Fibroblast of mammary gland (primary cell): ENCODE measurements around the gene POLD2.

Experiments used
- DNase-seq: peaks from one replicate; pipeline ENCODE4 v3.0.0-alpha.2; 2010; ENCODE audit warnings: low read depth
- H3K4me3 ChIP-seq: 2 replicates; pipeline ENCODE4 v1.5.1; 2011; ENCODE audit warnings: low read depth, mild to moderate bottlenecking, low read length, moderate library complexity; ENCODE audit not compliant: control insufficient read depth
- CTCF ChIP-seq: conservative IDR thresholded peaks from 2 replicates; pipeline ENCODE4 v1.5.1; 2011; ENCODE audit warnings: low read depth, low read length, inconsistent platforms; ENCODE audit not compliant: control insufficient read depth, insufficient read depth

POLD2 gene

GRCh38 chr7:44084701-44085100, 38.6 kb downstream of the POLD2 start:
- DNase-seq, result no peak
- TF ChIP-seq CTCF, result no peak
- H3K4me3 ChIP-seq, result no peak overlapping the region

- DNase-seq, result no peak
- no peak overlapping the region for H3K4me3 ChIP-seq
- no peak for TF ChIP-seq CTCF
Observed at GRCh38 chr7:44083796-44084195, 39.6 kb downstream of the POLD2 start.

GRCh38 chr7:44082541-44083207, 40.7 kb downstream of the POLD2 start:
- H3K4me3 ChIP-seq, result peak overlapping the region; percentile 55
- TF ChIP-seq CTCF, result no peak

GRCh38 chr7:44081266-44081748, 42.0 kb downstream of the POLD2 start:
- H3K4me3 ChIP-seq, result peak overlapping the region; percentile 74
- no peak for TF ChIP-seq CTCF
- no peak for DNase-seq

More at GRCh38 chr7:44082541-44083207, 40.7 kb downstream of the POLD2 start:
- DNase-seq, result peak; percentile 97

GRCh38 chr7:44080686-44081265, 42.6 kb downstream of the POLD2 start:
- no peak for TF ChIP-seq CTCF
- no peak for DNase-seq
- H3K4me3 ChIP-seq, result no peak overlapping the region

GRCh38 chr7:44080118-44080517, 43.2 kb downstream of the POLD2 start:
- no peak for DNase-seq
- H3K4me3 ChIP-seq, result no peak overlapping the region

More at GRCh38 chr7:44080118-44080517, 43.2 kb downstream of the POLD2 start:
- TF ChIP-seq CTCF, result no peak
